HL-60/S4 (cell line): ENCODE results near the gene FBXL14.

Experiments
- in situ Hi-C: fragments of 300-500 bp; cut with MboI; formaldehyde crosslinking; loops from 2 replicates; pipeline ENCODE4 v1.14.3; 2022; ENCODE audit warnings: low sequenced_read_pairs

The FBXL14 gene

DNA sequence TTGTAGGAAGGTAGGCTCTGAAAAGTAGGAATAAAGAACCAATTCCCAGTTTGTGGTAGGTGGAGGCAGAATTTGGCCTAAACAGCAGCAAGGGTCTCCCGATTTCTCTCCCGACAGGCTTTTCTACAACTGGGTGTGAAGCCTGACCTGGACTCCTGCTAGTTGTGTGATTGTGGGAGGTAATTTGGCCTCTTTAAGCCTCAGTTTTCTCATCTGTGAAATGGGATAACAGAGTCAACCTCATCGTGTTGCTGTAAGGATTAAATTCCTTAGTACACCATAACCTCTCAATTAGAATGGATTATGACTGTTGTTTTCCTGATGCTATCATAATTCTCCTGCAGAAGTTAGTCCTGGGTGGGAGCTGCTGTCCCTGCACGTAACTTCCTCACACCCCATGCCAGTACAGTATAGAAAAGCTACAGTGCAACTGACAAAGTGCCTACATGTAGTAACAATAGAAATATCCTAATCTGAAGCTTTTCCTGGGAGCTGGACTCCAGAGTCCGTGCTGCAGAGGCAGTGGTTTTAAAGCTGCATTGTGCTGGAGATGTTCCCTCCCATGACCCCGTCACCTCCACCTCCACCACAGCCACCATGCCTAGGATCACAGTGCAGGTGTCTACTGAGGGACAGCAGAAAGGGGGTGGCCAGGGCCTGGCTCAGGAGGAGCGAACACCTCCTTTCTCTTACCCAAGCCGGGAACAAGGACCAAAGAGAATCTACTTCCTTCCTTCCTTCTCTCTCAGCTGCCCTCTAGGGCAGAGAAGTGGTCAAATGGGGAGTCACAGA is 76.5 kb downstream of the FBXL14 start:
- in situ Hi-C loops, result no loop called here

DNA sequence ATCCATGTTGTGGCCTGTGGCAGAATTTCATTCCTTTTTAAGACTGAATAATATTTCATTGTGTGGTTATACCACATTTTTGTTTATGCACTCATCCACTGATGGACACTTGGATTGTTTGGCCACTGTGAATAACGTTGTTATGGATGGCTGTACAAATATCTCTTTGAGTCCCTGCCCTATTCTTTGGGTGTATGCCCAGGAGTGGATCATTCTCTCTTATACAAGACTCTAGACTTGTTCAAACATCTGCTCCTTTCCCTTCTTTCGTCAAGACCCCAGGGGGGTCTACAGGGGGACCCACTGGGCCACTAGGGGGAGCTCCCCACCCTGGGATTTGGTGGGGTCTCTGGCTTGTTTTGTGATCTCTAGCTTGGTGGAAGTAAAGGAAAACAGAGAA is 77.4 kb downstream of the FBXL14 start:
- in situ Hi-C loops, result no loop called here
